Ureter (tissue), 1 donor: ENCODE results near the gene FGD4. TPM values are rescaled to one million over a fixed set of nuclear protein-coding genes. Genes with fewer than 3 reads are reported as not detected.

ENCODE experiments used
- DNase-seq: peaks from one replicate; pipeline ENCODE4 v3.0.0-alpha.2; 2020; ENCODE audit warnings: low spot score
- total RNA-seq: library from RNA; stranded (reverse); gene quantifications from one replicate; pipeline ENCODE4 v1.2.4, GENCODE V29; 2023
- donor health status: DM: yes; HTN: yes; CAD: no.

FGD4 gene
- total RNA-seq, 1 donor from 2014 or later = 26.3 TPM

GRCh38 chr12:32605326-32606095 lies 206.2 kb downstream of the FGD4 start:
- no peak for DNase-seq

- DNase-seq = no peak
Measured at GRCh38 chr12:32606443-32606842, 207.1 kb downstream of the FGD4 start.

GRCh38 chr12:32609966-32610365 lies 210.6 kb downstream of the FGD4 start:
- DNase-seq = no peak

- DNase-seq = no peak
Measured at GRCh38 chr12:32611986-32612385, 212.6 kb downstream of the FGD4 start.

- no peak for DNase-seq
Measured at GRCh38 chr12:32612658-32613614, 213.6 kb downstream of the FGD4 start.

- DNase-seq = no peak
Measured at GRCh38 chr12:32615441-32615840, 216.1 kb downstream of the FGD4 start.

GRCh38 chr12:32617534-32617933 lies 218.2 kb downstream of the FGD4 start:
- DNase-seq = no peak

- no peak for DNase-seq
Measured at GRCh38 chr12:32618115-32618514, 218.8 kb downstream of the FGD4 start.

- DNase-seq = no peak
Measured at GRCh38 chr12:32627976-32628375, 228.6 kb downstream of the FGD4 start.

GRCh38 chr12:32641287-32641901 lies 242.0 kb downstream of the FGD4 start:
- no peak for DNase-seq

GRCh38 chr12:32644431-32644830 lies 245.1 kb downstream of the FGD4 start:
- DNase-seq = no peak

GRCh38 chr12:32647275-32647674 lies 247.9 kb downstream of the FGD4 start:
- DNase-seq = no peak

GRCh38 chr12:32650508-32650907 lies 251.2 kb downstream of the FGD4 start:
- DNase-seq = no peak

GRCh38 chr12:32651151-32651955 lies 252.0 kb downstream of the FGD4 start:
- DNase-seq = no peak

- DNase-seq = no peak
Measured at GRCh38 chr12:32651956-32652210, 252.5 kb downstream of the FGD4 start.

GRCh38 chr12:32659908-32660440 lies 260.6 kb downstream of the FGD4 start:
- no peak for DNase-seq

GRCh38 chr12:32661706-32662105 lies 262.3 kb downstream of the FGD4 start:
- DNase-seq = no peak

GRCh38 chr12:32662665-32663064 lies 263.3 kb downstream of the FGD4 start:
- DNase-seq = no peak

- no peak for DNase-seq
Measured at GRCh38 chr12:32666018-32666417, 266.7 kb downstream of the FGD4 start.

GRCh38 chr12:32669584-32669983 lies 270.2 kb downstream of the FGD4 start:
- no peak for DNase-seq
